ENCODE data around the gene WDR88.

Gene WDR88, protein sequence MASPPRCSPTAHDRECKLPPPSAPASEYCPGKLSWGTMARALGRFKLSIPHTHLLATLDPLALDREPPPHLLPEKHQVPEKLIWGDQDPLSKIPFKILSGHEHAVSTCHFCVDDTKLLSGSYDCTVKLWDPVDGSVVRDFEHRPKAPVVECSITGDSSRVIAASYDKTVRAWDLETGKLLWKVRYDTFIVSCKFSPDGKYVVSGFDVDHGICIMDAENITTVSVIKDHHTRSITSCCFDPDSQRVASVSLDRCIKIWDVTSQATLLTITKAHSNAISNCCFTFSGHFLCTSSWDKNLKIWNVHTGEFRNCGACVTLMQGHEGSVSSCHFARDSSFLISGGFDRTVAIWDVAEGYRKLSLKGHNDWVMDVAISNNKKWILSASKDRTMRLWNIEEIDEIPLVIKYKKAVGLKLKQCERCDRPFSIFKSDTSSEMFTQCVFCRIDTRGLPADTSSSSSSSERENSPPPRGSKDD

DNA sequence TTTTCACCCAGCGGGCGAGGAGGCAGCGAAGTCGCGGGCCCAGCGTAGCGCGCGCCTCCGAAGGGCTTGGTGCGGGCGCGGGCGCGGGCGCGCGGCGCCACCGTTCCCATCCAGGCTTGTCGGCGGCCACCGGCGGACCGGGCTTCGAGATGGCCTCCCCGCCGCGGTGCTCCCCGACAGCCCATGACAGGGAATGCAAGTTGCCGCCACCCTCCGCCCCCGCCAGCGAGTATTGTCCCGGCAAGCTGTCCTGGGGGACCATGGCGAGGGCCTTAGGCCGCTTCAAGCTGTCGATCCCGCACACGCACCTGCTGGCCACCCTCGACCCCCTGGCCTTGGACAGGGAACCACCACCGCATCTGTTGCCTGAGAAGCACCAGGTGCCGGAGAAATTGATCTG lies at the start of gene WDR88:
TSS of gene WDR88 (plus strand) at position 94 of the 400 bp plus-strand sequence. CDS start at position 150, 56 bp downstream.
- TF ChIP-seq, protein P1, sequence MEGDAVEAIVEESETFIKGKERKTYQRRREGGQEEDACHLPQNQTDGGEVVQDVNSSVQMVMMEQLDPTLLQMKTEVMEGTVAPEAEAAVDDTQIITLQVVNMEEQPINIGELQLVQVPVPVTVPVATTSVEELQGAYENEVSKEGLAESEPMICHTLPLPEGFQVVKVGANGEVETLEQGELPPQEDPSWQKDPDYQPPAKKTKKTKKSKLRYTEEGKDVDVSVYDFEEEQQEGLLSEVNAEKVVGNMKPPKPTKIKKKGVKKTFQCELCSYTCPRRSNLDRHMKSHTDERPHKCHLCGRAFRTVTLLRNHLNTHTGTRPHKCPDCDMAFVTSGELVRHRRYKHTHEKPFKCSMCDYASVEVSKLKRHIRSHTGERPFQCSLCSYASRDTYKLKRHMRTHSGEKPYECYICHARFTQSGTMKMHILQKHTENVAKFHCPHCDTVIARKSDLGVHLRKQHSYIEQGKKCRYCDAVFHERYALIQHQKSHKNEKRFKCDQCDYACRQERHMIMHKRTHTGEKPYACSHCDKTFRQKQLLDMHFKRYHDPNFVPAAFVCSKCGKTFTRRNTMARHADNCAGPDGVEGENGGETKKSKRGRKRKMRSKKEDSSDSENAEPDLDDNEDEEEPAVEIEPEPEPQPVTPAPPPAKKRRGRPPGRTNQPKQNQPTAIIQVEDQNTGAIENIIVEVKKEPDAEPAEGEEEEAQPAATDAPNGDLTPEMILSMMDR (conservative IDR thresholded peaks at IDR 0.05; ENCODE audit: low read depth, low read length), result no peak
- no peak for DNase-seq (ENCODE audit: low read depth)
- H3K4me3 ChIP-seq (ENCODE audit: low read depth, low read length), result no peak within 1 kb of the TSS

DNA sequence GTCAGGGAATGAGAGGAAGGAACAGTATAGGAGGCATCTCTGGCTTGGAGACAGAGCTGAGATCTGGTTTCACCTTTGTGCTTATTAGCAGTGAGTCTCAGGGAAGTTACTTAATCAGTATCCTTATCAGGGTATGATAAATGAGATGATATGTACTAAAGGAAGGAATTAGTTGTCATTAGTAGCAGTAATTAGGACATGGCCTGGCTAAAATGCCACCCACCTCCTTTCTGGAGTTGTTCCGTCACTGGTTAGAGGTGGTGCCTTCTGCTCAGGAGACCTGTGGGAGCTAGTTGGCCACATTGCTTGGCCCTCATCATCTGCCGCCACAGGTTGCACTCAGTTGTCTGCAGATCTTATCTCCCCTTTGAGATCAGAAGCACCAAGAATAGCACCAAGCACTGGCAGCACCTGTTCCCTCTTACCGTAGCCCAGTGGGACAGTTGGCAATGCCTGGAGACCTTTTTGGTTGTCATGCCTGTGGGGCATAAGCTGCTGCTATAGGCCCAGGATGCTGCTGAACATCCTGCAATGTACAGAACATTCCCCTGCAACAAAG lies 46.3 kb upstream of the WDR88 start:
- TF ChIP-seq, protein P1 (conservative IDR thresholded peaks at IDR 0.05; ENCODE audit: low read depth, low read length), result no peak
- no peak for DNase-seq (ENCODE audit: low read depth)
- no peak overlapping the region for H3K4me3 ChIP-seq (ENCODE audit: low read depth, low read length)

DNA sequence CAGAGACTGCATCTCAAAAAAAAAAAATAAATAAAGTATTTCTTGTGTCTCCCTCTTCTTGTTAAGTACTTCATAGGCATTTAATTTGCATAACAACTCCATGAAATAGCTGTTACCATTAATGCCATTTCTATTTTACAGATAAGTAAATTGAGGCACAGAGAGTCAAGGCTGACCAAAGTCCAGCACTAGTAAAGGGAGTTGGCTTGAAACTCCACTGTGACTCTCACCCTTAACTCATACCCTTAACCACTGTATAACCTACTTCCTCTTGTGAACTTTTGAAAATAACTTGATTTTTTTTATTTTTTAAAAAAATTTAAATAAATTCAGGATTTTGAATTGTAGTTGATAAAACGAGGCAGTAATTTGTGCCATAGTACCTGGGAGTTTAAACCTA lies 45.0 kb upstream of the WDR88 start:
- TF ChIP-seq, protein P1 (conservative IDR thresholded peaks at IDR 0.05; ENCODE audit: low read depth, low read length), result no peak
- no peak for DNase-seq (ENCODE audit: low read depth)
- no peak overlapping the region for H3K4me3 ChIP-seq (ENCODE audit: low read depth, low read length)

DNA sequence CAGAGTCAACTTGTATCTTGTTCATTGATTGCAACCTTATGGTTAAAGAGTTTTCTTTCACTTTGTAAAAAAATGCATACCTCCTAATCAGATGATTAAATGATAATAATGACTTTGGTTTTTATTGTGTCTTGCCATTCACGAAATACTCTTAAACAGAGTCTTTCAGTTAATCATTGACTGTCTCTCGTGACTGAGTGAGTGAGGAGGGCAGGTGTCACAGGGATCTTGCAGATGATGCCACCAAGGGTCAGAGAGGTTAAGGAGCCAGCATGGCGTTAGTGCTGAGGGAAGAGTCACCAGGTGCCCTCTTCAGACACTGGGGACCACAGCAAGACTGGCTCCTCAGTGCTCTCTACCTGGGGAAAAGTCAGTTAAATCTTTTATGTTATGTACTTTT lies 42.9 kb upstream of the WDR88 start:
- DNase-seq (ENCODE audit: low read depth), result no peak
- H3K4me3 ChIP-seq (ENCODE audit: low read depth, low read length), result no peak overlapping the region
- TF ChIP-seq, protein P1 (conservative IDR thresholded peaks at IDR 0.05; ENCODE audit: low read depth, low read length), result no peak

DNA sequence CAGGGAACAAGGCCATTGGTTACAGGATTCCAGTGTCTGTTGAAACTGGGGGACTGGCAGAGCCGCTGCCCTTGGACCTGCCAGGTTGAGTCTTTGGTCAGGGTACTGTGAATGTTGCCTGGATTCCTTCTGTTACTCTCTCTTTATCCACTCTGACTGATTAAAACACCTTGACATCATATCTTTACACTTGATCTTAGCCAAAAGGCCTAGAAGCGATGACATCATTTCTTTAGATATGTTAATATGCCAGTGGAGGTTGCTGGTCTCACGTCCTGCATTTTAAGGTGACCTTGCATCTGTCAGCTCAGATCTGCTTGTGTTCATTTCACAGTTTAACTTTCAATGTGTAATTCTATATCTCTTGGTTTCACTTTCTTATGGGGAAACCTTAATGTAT lies 41.7 kb upstream of the WDR88 start:
- DNase-seq (ENCODE audit: low read depth), result no peak
- H3K4me3 ChIP-seq (ENCODE audit: low read depth, low read length), result no peak overlapping the region
- TF ChIP-seq, protein P1 (conservative IDR thresholded peaks at IDR 0.05; ENCODE audit: low read depth, low read length), result no peak

DNA sequence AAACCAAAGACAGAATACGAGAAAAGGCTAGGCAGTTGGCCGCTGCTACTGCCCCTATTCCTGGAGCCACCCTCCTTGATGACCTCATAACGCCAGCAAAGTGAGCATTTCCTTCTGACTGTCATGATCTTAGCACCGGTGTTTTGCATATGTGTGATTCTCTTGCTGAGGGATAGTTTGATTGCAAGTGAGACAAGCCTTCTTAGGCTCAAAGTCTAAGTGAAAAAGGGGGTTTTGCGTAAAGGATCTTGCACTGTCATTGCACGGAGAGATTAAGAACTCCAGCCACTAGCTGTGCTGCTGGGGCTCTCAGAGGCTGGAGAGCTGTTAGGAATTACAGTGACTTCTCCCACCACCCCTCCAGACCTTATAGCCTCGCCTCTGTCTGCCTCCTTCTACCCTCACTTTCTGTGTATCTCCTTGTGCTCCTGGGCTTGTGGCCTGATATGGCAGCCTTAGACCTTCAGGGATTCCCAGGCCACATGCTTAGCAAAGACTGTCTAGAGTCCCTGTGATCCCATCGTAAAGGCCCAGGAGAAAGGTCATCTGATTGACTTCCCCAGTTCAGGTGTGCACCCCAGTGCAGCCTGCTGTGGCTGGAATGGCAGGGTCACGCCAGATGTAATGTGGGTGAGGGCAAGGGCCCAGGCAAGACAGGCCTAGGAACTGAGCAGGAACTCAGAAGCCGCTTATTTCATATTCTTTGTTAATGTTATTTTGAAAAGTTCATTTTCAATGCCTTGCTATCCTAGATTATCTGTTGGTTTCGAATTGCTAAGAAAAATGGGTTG lies 38.3 kb upstream of the WDR88 start:
- no peak overlapping the region for H3K4me3 ChIP-seq (ENCODE audit: low read depth, low read length)
- DNase-seq (ENCODE audit: low read depth), result no peak
- TF ChIP-seq, protein P1 (conservative IDR thresholded peaks at IDR 0.05; ENCODE audit: low read depth, low read length), result no peak

All from choroid plexus epithelial cell (primary cell).